Activated CD8-positive, alpha-beta T cell treated with anti-CD3 and anti-CD28 coated beads for 36 hours (primary cell): ENCODE measurements around the gene ZNF524. TPM values are rescaled to one million over a fixed set of nuclear protein-coding genes. Genes with fewer than 3 reads are reported as not detected.
"Not testable (repeated sequence)": the region's sequence is repeated elsewhere in the genome, so short reads cannot be mapped to it uniquely, and the experiment has no call there.

ENCODE experiments used
- ATAC-seq: fragments of 200-7000 bp; cut with Tn5 transposase; one replicate; pipeline ENCODE4 v1.10.0; 2021; ENCODE audit warnings: mild to moderate bottlenecking, moderate library complexity
- CTCF ChIA-PET: fragments of 350-600 bp; sonication (Branson Sonifier 250); formaldehyde crosslinking; loops from one replicate; lab custom pipeline; 2021; ENCODE audit warnings: antibody characterized with exemption; lab: Charles Lee
- POLR2A ChIA-PET: fragments of 350-600 bp; sonication (Branson Sonifier 250); formaldehyde crosslinking; loops from one replicate; lab custom pipeline; 2021; ENCODE audit warnings: antibody characterized with exemption; lab: Charles Lee
- DNase-seq: peaks from one replicate; pipeline ENCODE4 v3.0.0-alpha.2; 2020
- H3K27ac Mint-ChIP-seq: one replicate; pipeline ENCODE4 v1.8.0; 2021; ENCODE audit warnings: mild to moderate bottlenecking, mixed read lengths
- H3K27me3 Mint-ChIP-seq: one replicate; pipeline ENCODE4 v1.8.0; 2021; ENCODE audit warnings: mixed read lengths
- H3K36me3 Mint-ChIP-seq: one replicate; pipeline ENCODE4 v1.8.0; 2021; ENCODE audit warnings: low read depth, mixed read lengths
- H3K4me1 Mint-ChIP-seq: one replicate; pipeline ENCODE4 v1.8.0; 2021; ENCODE audit warnings: low read depth, mixed read lengths
- H3K4me3 Mint-ChIP-seq: one replicate; pipeline ENCODE4 v1.8.0; 2021; ENCODE audit warnings: mild to moderate bottlenecking, moderate library complexity, mixed read lengths
- H3K9me3 Mint-ChIP-seq: one replicate; pipeline ENCODE4 v1.8.0; 2021; ENCODE audit warnings: mixed read lengths
- intact Hi-C: fragments of 100-400 bp; cut with micrococcal nuclease; formaldehyde crosslinking; loops from one replicate; pipeline ENCODE4 v1.10.0; 2022
- total RNA-seq, 2 experiments: library from RNA; stranded (reverse); gene quantifications; one replicate each; pipeline ENCODE4 v1.2.3, GENCODE V29; 2021
- TF ChIP-seq, protein P1 (sequence below): fragments of 200-600 bp; IDR thresholded peaks from one replicate; pipeline ENCODE4 v1.8.0; 2022; ENCODE audit warnings: antibody characterized with exemption, mild to moderate bottlenecking

ZNF524 gene
- total RNA-seq, 2 experiments from 2014 or later, result 11.0 to 12.3 TPM

DNA sequence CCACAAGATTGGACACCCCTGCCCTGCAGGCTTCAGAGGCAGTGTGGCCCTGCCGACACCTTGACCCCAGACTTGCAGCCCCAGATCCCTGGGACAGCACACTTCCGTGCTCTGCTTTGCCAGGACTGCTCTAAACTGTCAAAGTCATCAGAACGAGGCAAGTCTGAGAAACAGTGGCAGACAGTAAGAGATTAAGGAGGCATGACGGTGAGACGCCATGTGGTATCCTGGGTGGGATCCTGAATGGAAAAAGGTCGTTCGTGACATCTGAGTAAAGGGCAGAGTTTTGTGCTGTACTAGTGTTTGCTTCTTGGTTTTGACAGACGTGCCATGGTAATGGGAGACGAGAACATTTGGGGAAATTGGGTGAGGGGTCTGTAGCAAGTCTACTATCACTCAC lies 33.3 kb upstream of the ZNF524 start:
- ATAC-seq (no peak), DNase-seq (no peak)
- Mint-ChIP-seq H3K27ac (no peak overlapping the region), H3K36me3 (no peaks in the 10 kb centered on the region), H3K27me3 (no peaks in the 10 kb centered on the region), H3K4me1 (no peaks in the 10 kb centered on the region), H3K9me3 (no peaks in the 10 kb centered on the region), H3K4me3 (no peak overlapping the region)
- ChIA-PET CTCF (interaction anchor here (1.3 kb wide), 1 partner anchor 63 kb away, joined by 3 read pairs; no protein-coding TSS in a partner anchor), POLR2A (no interaction called here)
- TF ChIP-seq, protein P1, sequence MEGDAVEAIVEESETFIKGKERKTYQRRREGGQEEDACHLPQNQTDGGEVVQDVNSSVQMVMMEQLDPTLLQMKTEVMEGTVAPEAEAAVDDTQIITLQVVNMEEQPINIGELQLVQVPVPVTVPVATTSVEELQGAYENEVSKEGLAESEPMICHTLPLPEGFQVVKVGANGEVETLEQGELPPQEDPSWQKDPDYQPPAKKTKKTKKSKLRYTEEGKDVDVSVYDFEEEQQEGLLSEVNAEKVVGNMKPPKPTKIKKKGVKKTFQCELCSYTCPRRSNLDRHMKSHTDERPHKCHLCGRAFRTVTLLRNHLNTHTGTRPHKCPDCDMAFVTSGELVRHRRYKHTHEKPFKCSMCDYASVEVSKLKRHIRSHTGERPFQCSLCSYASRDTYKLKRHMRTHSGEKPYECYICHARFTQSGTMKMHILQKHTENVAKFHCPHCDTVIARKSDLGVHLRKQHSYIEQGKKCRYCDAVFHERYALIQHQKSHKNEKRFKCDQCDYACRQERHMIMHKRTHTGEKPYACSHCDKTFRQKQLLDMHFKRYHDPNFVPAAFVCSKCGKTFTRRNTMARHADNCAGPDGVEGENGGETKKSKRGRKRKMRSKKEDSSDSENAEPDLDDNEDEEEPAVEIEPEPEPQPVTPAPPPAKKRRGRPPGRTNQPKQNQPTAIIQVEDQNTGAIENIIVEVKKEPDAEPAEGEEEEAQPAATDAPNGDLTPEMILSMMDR, result no peak
- intact Hi-C loops, result no loop called here

DNA sequence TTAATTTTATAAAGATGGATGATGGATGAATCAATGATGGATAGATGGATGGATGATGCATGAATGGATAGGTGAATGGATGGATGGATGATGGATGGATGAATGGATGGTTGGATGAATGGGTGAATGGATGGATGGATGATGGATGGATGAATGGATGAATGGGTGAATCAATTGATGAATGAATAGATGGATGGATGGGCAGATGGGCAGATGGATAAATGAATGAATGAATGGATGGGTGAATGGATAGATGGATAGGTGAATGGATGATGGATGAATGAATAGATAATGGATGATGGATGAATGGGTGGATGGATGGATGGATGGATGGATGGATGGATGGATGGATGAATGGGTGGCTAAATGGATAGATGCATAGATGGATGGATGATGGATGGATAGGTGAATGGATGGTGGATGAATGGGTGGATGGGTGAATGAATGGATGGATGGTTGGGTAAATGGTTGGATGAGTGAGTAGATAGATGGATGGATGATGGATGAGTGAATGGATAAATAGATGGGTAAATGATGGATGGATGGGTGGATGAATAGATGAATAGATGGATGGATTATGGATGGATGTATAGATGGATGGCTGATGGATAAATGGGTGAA lies 32.3 kb upstream of the ZNF524 start:
- ChIA-PET CTCF (interaction anchor here (1.3 kb wide), 1 partner anchor 64 kb away, joined by 3 read pairs; no protein-coding TSS in a partner anchor), POLR2A (no interaction called here)
- Mint-ChIP-seq H3K27ac (no peak overlapping the region), H3K4me3 (no peak overlapping the region), H3K4me1 (no peaks in the 10 kb centered on the region), H3K36me3 (no peaks in the 10 kb centered on the region), H3K9me3 (no peaks in the 10 kb centered on the region), H3K27me3 (peaks cover 1% of the 10 kb centered on the region)
- TF ChIP-seq, protein P1, result no peak
- ATAC-seq, result no peak
- DNase-seq, result no peak
- intact Hi-C loops, result no loop called here

DNA sequence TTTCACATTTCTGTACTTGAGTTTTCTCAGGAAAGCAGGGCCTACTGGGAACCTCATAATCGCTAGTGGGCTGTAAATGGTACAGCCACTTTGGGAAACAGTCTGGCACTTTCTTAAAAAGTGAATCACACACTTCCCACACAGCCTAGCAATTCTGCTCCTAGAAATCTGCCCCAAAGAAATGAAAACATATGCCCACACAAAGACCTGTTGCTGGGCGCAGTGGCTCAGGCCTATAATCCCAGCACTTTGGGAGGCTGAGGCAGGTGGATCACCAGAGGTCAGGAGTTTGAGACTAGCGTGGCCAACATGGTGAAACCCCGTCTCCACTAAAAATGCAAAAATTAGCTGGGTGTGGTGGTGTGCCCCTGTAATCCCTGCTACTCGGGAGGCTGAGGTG lies 30.6 kb upstream of the ZNF524 start:
- POLR2A ChIA-PET, H3K27ac Mint-ChIP-seq, DNase-seq, intact Hi-C loops, H3K4me3 Mint-ChIP-seq, H3K9me3 Mint-ChIP-seq, H3K36me3 Mint-ChIP-seq, H3K27me3 Mint-ChIP-seq, H3K4me1 Mint-ChIP-seq, ATAC-seq: not testable (repeated sequence)
- CTCF ChIA-PET, result interaction anchor here (2.4 kb wide), 1 partner anchor 37 kb away, joined by 7 read pairs; no protein-coding TSS in a partner anchor

DNA sequence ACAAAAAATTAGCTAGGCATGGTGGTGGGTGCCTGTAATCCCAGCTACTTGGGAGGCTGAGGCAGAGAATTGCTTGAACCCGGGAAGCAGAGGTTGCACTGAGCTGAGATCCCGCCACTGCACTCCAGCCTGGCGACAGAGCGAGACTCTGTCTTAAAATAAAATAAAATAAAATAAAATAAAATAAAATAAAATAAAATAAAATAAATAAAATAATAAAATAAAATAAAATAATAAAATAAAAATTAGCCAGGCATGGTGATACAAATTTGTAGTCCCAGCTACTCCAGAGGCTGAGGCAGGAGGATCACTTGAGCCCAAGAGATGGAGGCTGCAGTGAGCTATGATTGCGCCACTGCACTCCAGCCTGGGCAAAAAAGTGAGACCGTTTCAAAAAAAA lies 26.2 kb upstream of the ZNF524 start:
- H3K27ac Mint-ChIP-seq, H3K9me3 Mint-ChIP-seq, H3K4me3 Mint-ChIP-seq, H3K4me1 Mint-ChIP-seq, intact Hi-C loops, DNase-seq, POLR2A ChIA-PET, ATAC-seq, H3K27me3 Mint-ChIP-seq: not testable (repeated sequence)
- H3K36me3 Mint-ChIP-seq, result peaks cover 12% of the 10 kb centered on the region
- CTCF ChIA-PET, result interaction anchor here (0.7 to 0.9 kb wide), 3 partner anchors 33 to 70 kb away, joined by 3 read pairs; no protein-coding TSS in a partner anchor

DNA sequence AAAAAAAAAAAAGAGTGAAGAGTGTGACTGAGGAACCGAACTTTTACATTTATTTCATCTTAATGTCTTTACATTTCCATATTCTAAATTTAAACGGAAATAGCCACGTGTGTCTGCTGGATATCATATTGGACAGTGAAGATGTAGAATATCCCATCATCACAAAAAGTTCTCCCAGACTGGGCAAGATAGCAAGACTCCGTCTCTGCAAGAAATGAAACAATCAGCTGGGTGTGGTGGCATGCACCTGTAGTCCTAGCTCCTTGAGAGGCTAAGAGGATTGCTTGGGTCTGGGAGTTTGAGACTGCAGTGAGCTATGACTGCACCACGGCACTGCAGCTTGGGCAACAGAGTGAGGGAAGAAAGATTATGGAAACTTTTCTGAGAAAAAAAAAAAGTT lies 23.3 kb upstream of the ZNF524 start:
- Mint-ChIP-seq H3K27me3 (peaks cover 1% of the 10 kb centered on the region), H3K36me3 (peaks cover 18% of the 10 kb centered on the region), H3K4me1 (peaks cover 13% of the 10 kb centered on the region), H3K4me3 (no peak overlapping the region), H3K9me3 (peaks cover 3% of the 10 kb centered on the region), H3K27ac (no peak overlapping the region)
- DNase-seq (no peak), ATAC-seq (no peak)
- ChIA-PET CTCF (no interaction called here), POLR2A (no interaction called here)
- intact Hi-C loops, result no loop called here
- TF ChIP-seq, protein P1, result no peak

DNA sequence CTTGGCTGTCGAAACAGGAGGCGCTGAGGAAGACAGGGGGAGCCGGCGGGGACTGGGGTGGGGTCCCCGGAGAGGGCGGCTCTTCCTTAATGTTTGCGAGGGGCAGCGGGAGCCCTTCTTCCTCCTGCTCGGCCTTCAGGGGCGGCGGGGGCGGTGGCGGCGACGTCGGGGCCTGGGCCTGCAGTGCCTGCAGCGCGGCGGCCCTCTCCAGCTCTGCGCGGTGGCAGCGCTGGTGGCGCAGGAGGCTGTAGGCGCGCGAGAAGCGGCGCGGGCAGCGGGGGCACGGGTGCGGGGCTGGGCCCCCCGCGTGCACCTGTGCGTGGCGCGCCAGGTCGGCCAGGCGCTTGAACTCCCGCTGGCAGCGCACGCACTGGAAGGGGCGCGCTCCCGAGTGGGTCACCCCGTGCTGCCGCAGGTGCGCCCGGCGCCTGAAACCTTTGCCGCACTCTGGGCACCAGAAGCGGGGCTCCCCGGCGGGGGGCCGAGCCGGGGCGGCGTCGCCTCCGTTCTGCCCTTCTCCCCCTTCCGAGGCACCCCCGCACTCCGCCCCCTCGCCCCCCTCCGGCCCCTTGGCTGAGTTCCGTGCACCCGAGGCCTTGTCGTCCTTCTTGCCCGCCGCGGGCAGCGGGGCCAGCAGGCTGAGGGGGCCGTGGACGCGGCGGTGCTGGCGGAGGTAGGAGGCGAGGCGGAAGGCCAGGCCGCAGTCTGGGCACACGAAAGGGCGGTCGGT lies 21.9 kb upstream of the ZNF524 start:
- TF ChIP-seq, protein P1, result no peak
- no peak overlapping the region for H3K27ac Mint-ChIP-seq
- H3K4me3 Mint-ChIP-seq, result no peak overlapping the region
- H3K9me3 Mint-ChIP-seq, result peaks cover 3% of the 10 kb centered on the region
- intact Hi-C loops, result no loop called here
- H3K4me1 Mint-ChIP-seq, result peaks cover 19% of the 10 kb centered on the region
- no peaks in the 10 kb centered on the region for H3K27me3 Mint-ChIP-seq
- ChIA-PET CTCF (no interaction called here), POLR2A (no interaction called here)
- DNase-seq (no peak), ATAC-seq (no peak)
- H3K36me3 Mint-ChIP-seq, result peaks cover 18% of the 10 kb centered on the region
